CD4-positive, alpha-beta T cell treated with Interleukin-6 for 4 hours (primary cell): ENCODE data around the gene CHST4.
"Not testable (repeated sequence)": the region's sequence is repeated elsewhere in the genome, so short reads cannot be mapped to it uniquely, and the experiment has no call there.

Experiments used
- DNase-seq: peaks from one replicate; pipeline ENCODE4 v3.0.0-alpha.2; 2020; ENCODE audit warnings: mixed read lengths

The CHST4 gene

GRCh38 chr16:71526111-71526631 is at the start of gene CHST4:
CHST4 (plus strand) TSS chr16:71526426; CDS start chr16:71536678, 10,252 bp downstream.
- no peak for DNase-seq

GRCh38 chr16:71476457-71477124 is 49.6 kb upstream of the CHST4 start:
- DNase-seq, result no peak

- no peak for DNase-seq
Observed at GRCh38 chr16:71479420-71479819, 46.8 kb upstream of the CHST4 start.

- no peak for DNase-seq
Observed at GRCh38 chr16:71480956-71481355, 45.3 kb upstream of the CHST4 start.

GRCh38 chr16:71482569-71482968 is 43.7 kb upstream of the CHST4 start:
- no peak for DNase-seq

GRCh38 chr16:71484006-71484893 is 42.0 kb upstream of the CHST4 start:
- DNase-seq, result peak; percentile 84

GRCh38 chr16:71489122-71489521 is 37.1 kb upstream of the CHST4 start, which contains the start of gene ZNF19:
ZNF19 (minus strand) TSS chr16:71489324; CDS start chr16:71482114, 7,210 bp downstream.
- DNase-seq, result no peak

- no peak for DNase-seq
Observed at GRCh38 chr16:71490361-71490760, 35.9 kb upstream of the CHST4 start.

GRCh38 chr16:71491054-71491453 is 35.2 kb upstream of the CHST4 start:
- no peak for DNase-seq

- DNase-seq, result no peak
Observed at GRCh38 chr16:71492786-71493185, 33.4 kb upstream of the CHST4 start.

- no peak for DNase-seq
Observed at GRCh38 chr16:71493213-71493612, 33.0 kb upstream of the CHST4 start.

GRCh38 chr16:71498031-71498430 is 28.2 kb upstream of the CHST4 start:
- DNase-seq, result no peak

- DNase-seq, result peak; percentile 60
Observed at GRCh38 chr16:71499775-71500364, 26.4 kb upstream of the CHST4 start.

- no peak for DNase-seq
Observed at GRCh38 chr16:71500964-71501363, 25.3 kb upstream of the CHST4 start.

GRCh38 chr16:71501547-71501946 is 24.7 kb upstream of the CHST4 start:
- DNase-seq, result no peak

GRCh38 chr16:71504051-71504450 is 22.2 kb upstream of the CHST4 start:
- DNase-seq, result not testable (repeated sequence)

GRCh38 chr16:71504901-71505300 is 21.3 kb upstream of the CHST4 start:
- DNase-seq, result no peak

GRCh38 chr16:71507061-71507460 is 19.2 kb upstream of the CHST4 start:
- no peak for DNase-seq

GRCh38 chr16:71513302-71513701 is 12.9 kb upstream of the CHST4 start:
- no peak for DNase-seq

- no peak for DNase-seq
Observed at GRCh38 chr16:71514476-71514875, 11.8 kb upstream of the CHST4 start.

- DNase-seq, result no peak
Observed at GRCh38 chr16:71515026-71515425, 11.2 kb upstream of the CHST4 start.

GRCh38 chr16:71520550-71520949 is 5.7 kb upstream of the CHST4 start:
- DNase-seq, result no peak
